OCI-LY7 (cell line): Measurements from ENCODE around the gene VWF. TPM values are rescaled to one million over a fixed set of nuclear protein-coding genes. Genes with fewer than 3 reads are reported as not detected.
A peak's percentile ranks its signal among the peaks of the same experiment; 100 is the strongest.

Experiments
- BruUV-seq: library from RNA; stranded (reverse); fragments of 400-500 nt; replicated peaks from 2 replicates; lab custom pipeline; 2021; lab: Mats Ljungman, UMichigan
- CTCF ChIA-PET: fragments of 300-600 bp; sonication (Branson Sonifier 250); formaldehyde crosslinking; loops from one replicate; lab custom pipeline; 2022; ENCODE audit warnings: antibody characterized with exemption; ENCODE audit not compliant: unreplicated experiment; lab: Charles Lee
- POLR2A ChIA-PET: fragments of 300-600 bp; sonication (Branson Sonifier 250); formaldehyde crosslinking; loops from one replicate; lab custom pipeline; 2022; ENCODE audit warnings: antibody characterized with exemption; lab: Charles Lee
- DNase-seq: peaks from one replicate; pipeline ENCODE4 v3.0.0-alpha.2; 2015; ENCODE audit warnings: low spot score
- H2AFZ ChIP-seq: fragments of 200-600 bp; sonication (generic), shearing (Covaris generic); 2 replicates; pipeline ENCODE4 v1.6.1; 2014; ENCODE audit warnings: mild to moderate bottlenecking, antibody characterized with exemption, low read length, moderate library complexity
- H3K27ac ChIP-seq: fragments of 200-600 bp; sonication (generic); 2 replicates; pipeline ENCODE4 v1.5.1; 2014; ENCODE audit warnings: mixed run types, low read depth, mild to moderate bottlenecking, moderate library complexity, low read length, inconsistent platforms; ENCODE audit not compliant: poor library complexity, severe bottlenecking
- H3K36me3 ChIP-seq: fragments of 200-600 bp; sonication (generic); 2 replicates; pipeline ENCODE4 v1.6.1; 2014; ENCODE audit warnings: mild to moderate bottlenecking, antibody characterized with exemption, low read length, moderate library complexity, mixed read lengths; ENCODE audit not compliant: insufficient read depth
- H3K4me1 ChIP-seq: fragments of 200-600 bp; sonication (generic); 2 replicates; pipeline ENCODE4 v1.5.1; 2014; ENCODE audit warnings: mild to moderate bottlenecking, low read length; ENCODE audit not compliant: insufficient read depth, poor library complexity, severe bottlenecking
- H3K4me2 ChIP-seq: fragments of 200-600 bp; sonication (generic); 2 replicates; pipeline ENCODE4 v1.6.1; 2014; ENCODE audit warnings: mild to moderate bottlenecking, low read length
- H3K4me3 ChIP-seq: fragments of 200-600 bp; sonication (generic); 2 replicates; pipeline ENCODE4 v1.5.1; 2014; ENCODE audit warnings: mild to moderate bottlenecking, low read depth, low read length; ENCODE audit not compliant: poor library complexity, severe bottlenecking
- H3K79me2 ChIP-seq: fragments of 200-600 bp; sonication (generic); 2 replicates; pipeline ENCODE4 v1.6.1; 2016; ENCODE audit warnings: low read depth, mild to moderate bottlenecking, low read length, moderate library complexity, mixed read lengths; ENCODE audit not compliant: insufficient read depth
- H3K9me2 ChIP-seq: fragments of 200-600 bp; sonication (generic); 2 replicates; pipeline ENCODE4 v1.6.1; 2016; ENCODE audit warnings: mild to moderate bottlenecking, low read length, mixed read lengths; ENCODE audit not compliant: insufficient read depth
- H3K9me3 ChIP-seq: fragments of 200-600 bp; sonication (generic); 2 replicates; pipeline ENCODE4 v1.6.1; 2014; ENCODE audit warnings: mild to moderate bottlenecking, mixed run types, low read length, mixed read lengths
- H4K20me1 ChIP-seq: fragments of 200-600 bp; sonication (generic); 2 replicates; pipeline ENCODE4 v1.6.1; 2014; ENCODE audit warnings: mild to moderate bottlenecking, antibody characterized with exemption, low read length, moderate library complexity, mixed read lengths; ENCODE audit not compliant: insufficient read depth
- CTCF ChIP-seq: fragments of 200-600 bp; sonication (generic); conservative IDR thresholded peaks from 2 replicates; pipeline ENCODE4 v1.5.1; 2014; ENCODE audit warnings: mild to moderate bottlenecking, antibody characterized with exemption, low read length, moderate library complexity, mixed read lengths
- EZH2phosphoT487 ChIP-seq: fragments of 200-600 bp; sonication (generic); IDR thresholded peaks from 2 replicates; pipeline ENCODE4 v1.6.1; 2018; ENCODE audit warnings: low read depth, borderline replicate concordance, mild to moderate bottlenecking, mixed run types, antibody characterized with exemption, low read length, moderate library complexity, mixed read lengths
- intact Hi-C: fragments of 100-400 bp; cut with micrococcal nuclease; formaldehyde crosslinking; loops from one replicate; pipeline ENCODE4 v1.10.0; 2022; ENCODE audit not compliant: unreplicated experiment
- total RNA-seq, 2 experiments: library from RNA; depleted of rRNA in 1 of 2; stranded (reverse); fragments of >200 nt in 1 of 2; shearing (Covaris generic) in 1 of 2; gene quantifications; 2 replicates each; pipeline ENCODE4 v1.2.3, GENCODE V29; 2014 to 2022

The VWF gene
- total RNA-seq, 2 experiments from 2014 or later = 0.32 TPM; not detected in 1

DNA sequence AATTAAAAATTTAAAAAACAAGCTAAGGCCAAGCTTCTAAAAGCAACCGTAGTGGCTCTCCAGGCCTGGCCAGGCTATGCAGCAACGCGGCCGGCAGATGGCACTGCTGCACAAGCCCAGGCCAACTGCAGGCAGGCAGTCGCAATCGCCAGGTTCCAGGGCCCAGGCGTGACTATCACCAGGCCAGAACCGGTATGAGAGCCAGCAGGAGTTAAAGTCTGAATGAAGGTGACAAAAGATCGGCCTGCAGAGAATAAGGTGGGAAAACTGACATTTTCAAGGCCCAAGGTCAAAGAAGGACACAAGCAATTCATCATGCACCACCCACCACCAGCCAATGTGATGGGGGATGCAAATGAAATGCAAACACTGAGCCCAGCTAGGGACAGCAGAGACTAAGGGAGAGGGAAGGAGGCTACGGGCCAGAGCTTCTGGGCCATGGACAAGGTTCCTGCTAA is 135.8 kb downstream of the VWF start:
- H3K36me3 ChIP-seq = no peaks in the 10 kb centered on the region
- intact Hi-C loops = loop anchor here (1.0 to 2.0 kb wide), 3 partner anchors 22 to 296 kb away; no protein-coding TSS in a partner anchor
- H3K4me1 ChIP-seq = no peaks in the 10 kb centered on the region
- BruUV-seq = no TSS peak
- no peaks in the 10 kb centered on the region for H3K9me2 ChIP-seq
- no peak for TF ChIP-seq EZH2phosphoT487
- peak; percentile 97 for TF ChIP-seq CTCF
- H4K20me1 ChIP-seq = no peaks in the 10 kb centered on the region
- ChIA-PET CTCF (interaction anchor here (0.6 to 1.2 kb wide), 2 partner anchors 46 to 49 kb away, joined by 3 to 7 read pairs; no protein-coding TSS in a partner anchor), POLR2A (interaction anchor here (0.6 kb wide), 1 partner anchor 1524 kb away, joined by 5 read pairs; no protein-coding TSS in a partner anchor)
- H3K9me3 ChIP-seq = no peaks in the 10 kb centered on the region
- H3K4me2 ChIP-seq = no peak overlapping the region
- H3K79me2 ChIP-seq = no peaks in the 10 kb centered on the region
- peak; percentile 72 for DNase-seq
- no peak overlapping the region for H3K27ac ChIP-seq
- H3K4me3 ChIP-seq = no peak overlapping the region
- H2AFZ ChIP-seq = peak overlapping the region; percentile 10; the same call in 1 of the 2 replicates

DNA sequence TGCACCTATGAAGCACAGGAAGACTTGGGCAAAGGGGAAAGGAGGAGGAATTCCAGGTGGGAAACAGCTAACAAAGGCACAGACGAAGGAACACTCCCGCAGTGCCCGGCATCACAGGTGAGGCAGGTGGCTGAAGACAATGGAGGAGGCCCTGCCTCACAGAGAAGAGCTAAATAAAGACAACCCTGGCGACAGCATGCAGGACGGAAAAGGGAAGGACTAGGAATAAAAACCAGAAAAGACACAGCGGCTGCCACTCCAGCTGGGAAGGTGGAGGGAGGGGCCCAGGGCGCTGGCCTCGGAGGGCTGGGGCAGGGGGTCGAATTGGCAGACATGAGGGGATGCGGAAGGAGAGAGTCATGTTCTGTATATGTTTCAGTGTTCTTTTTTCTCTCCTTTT is 136.4 kb downstream of the VWF start:
- Histone ChIP-seq H3K4me2 (no peak overlapping the region), H3K27ac (no peak overlapping the region), H3K9me3 (no peaks in the 10 kb centered on the region), H2AFZ (no peak overlapping the region), H3K79me2 (no peaks in the 10 kb centered on the region), H3K9me2 (no peaks in the 10 kb centered on the region), H4K20me1 (no peaks in the 10 kb centered on the region), H3K4me3 (no peak overlapping the region), H3K36me3 (no peaks in the 10 kb centered on the region), H3K4me1 (no peaks in the 10 kb centered on the region)
- TF ChIP-seq EZH2phosphoT487 = no peak
- no peak for TF ChIP-seq CTCF
- POLR2A ChIA-PET = interaction anchor here (0.5 kb wide), 1 partner anchor 70 kb away, joined by 3 read pairs; no protein-coding TSS in a partner anchor
- CTCF ChIA-PET = interaction anchor here (0.6 kb wide), 1 partner anchor 47 kb away, joined by 3 read pairs; no protein-coding TSS in a partner anchor
- BruUV-seq = no TSS peak
- intact Hi-C loops = loop anchor here (1.0 to 2.0 kb wide), 3 partner anchors 22 to 297 kb away; no protein-coding TSS in a partner anchor
- no peak for DNase-seq

DNA sequence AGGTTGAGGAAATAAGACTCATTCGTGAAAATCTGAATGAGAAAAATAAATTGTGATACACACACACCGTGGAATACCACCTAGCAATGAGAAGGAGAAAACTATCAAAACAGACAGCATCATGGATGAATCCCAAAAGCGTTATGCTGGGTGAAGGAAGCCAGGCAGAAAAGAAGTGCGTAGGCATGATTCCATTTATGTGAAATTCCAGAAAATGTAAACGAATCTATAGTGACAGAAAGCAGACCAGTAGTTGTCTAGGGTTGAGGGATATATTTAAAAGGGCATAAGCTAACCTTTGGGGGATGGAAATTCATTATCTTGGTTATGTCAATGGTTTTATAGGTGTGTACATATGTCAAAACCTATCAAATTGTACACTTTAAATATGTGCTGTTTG is 136.9 kb downstream of the VWF start:
- CTCF ChIA-PET = no interaction called here
- Histone ChIP-seq H3K9me2 (no peaks in the 10 kb centered on the region), H3K36me3 (no peaks in the 10 kb centered on the region), H3K9me3 (no peaks in the 10 kb centered on the region), H3K4me1 (no peaks in the 10 kb centered on the region), H3K27ac (no peak overlapping the region), H4K20me1 (no peaks in the 10 kb centered on the region), H2AFZ (no peak overlapping the region), H3K79me2 (no peaks in the 10 kb centered on the region), H3K4me2 (no peak overlapping the region), H3K4me3 (no peak overlapping the region)
- POLR2A ChIA-PET = no interaction called here
- intact Hi-C loops = no loop called here
- DNase-seq = no peak
- TF ChIP-seq EZH2phosphoT487 (no peak), CTCF (no peak)
- BruUV-seq = no TSS peak
